KBM-7 (cell line): Measurements from ENCODE around the gene SCN9A.
"Not testable (repeated sequence)": the region's sequence is repeated elsewhere in the genome, so short reads cannot be mapped to it uniquely, and the experiment has no call there.

Source experiments
- DNase-seq: peaks from one replicate; pipeline ENCODE4 v3.0.0-alpha.2; 2015
- in situ Hi-C: fragments of 300-500 bp; cut with MboI; formaldehyde crosslinking; loops from 2 replicates; pipeline ENCODE4 v1.14.3; 2020; ENCODE audit warnings: low sequenced_read_pairs, low pct_unique_long_range_greater_than_20kb, mixed read lengths

SCN9A gene

GRCh38 chr2:166376873-166377272 is 1.1 kb upstream of the SCN9A start:
- in situ Hi-C loops, result no loop called here
- no peak for DNase-seq

GRCh38 chr2:166376488-166376828 is 714 bp upstream of the SCN9A start:
- in situ Hi-C loops, result no loop called here
- no peak for DNase-seq

- DNase-seq, result peak; percentile 48
- in situ Hi-C loops, result no loop called here
These were observed 479 bp downstream of the SCN9A start for GRCh38 chr2:166375195-166375735.

GRCh38 chr2:166373951-166374350 is 1.8 kb downstream of the SCN9A start:
- no peak for DNase-seq
- in situ Hi-C loops, result no loop called here

GRCh38 chr2:166373539-166373938 is 2.2 kb downstream of the SCN9A start:
- in situ Hi-C loops, result no loop called here
- DNase-seq, result no peak

GRCh38 chr2:166373105-166373504 is 2.6 kb downstream of the SCN9A start:
- DNase-seq, result peak; percentile 55
- in situ Hi-C loops, result no loop called here

- in situ Hi-C loops, result no loop called here
- DNase-seq, result no peak
These were observed 3.7 kb downstream of the SCN9A start for GRCh38 chr2:166372046-166372445.

- in situ Hi-C loops, result no loop called here
- DNase-seq, result peak; percentile 23
These were observed 9.8 kb downstream of the SCN9A start for GRCh38 chr2:166365803-166366420.

GRCh38 chr2:166365239-166365638 is 10.5 kb downstream of the SCN9A start:
- in situ Hi-C loops, result no loop called here
- no peak for DNase-seq

GRCh38 chr2:166364476-166365161 is 11.1 kb downstream of the SCN9A start:
- in situ Hi-C loops, result no loop called here
- no peak for DNase-seq

- DNase-seq, result peak; percentile 45
- in situ Hi-C loops, result no loop called here
These were observed 14.2 kb downstream of the SCN9A start for GRCh38 chr2:166361351-166362153.

- in situ Hi-C loops, result no loop called here
- no peak for DNase-seq
These were observed 14.8 kb downstream of the SCN9A start for GRCh38 chr2:166360906-166361305.

- in situ Hi-C loops, result no loop called here
- DNase-seq, result no peak
These were observed 15.3 kb downstream of the SCN9A start for GRCh38 chr2:166360426-166360825.

- in situ Hi-C loops, DNase-seq: not testable (repeated sequence)
These were observed 17.8 kb downstream of the SCN9A start for GRCh38 chr2:166357950-166358321.

GRCh38 chr2:166357068-166357949 is 18.4 kb downstream of the SCN9A start:
- no peak for DNase-seq
- in situ Hi-C loops, result no loop called here

GRCh38 chr2:166351319-166351718 is 24.4 kb downstream of the SCN9A start:
- in situ Hi-C loops, result no loop called here
- DNase-seq, result no peak

- in situ Hi-C loops, result no loop called here
These were observed 25.2 kb downstream of the SCN9A start for GRCh38 chr2:166350525-166350924.

GRCh38 chr2:166344286-166345113 is 31.2 kb downstream of the SCN9A start:
- in situ Hi-C loops, result no loop called here
- no peak for DNase-seq

More at GRCh38 chr2:166350525-166350924, 25.2 kb downstream of the SCN9A start:
- no peak for DNase-seq
